H1 (cell line): ENCODE results near the gene RAB2B.

ENCODE experiments used
- EP300 ChIP-seq, 2 experiments: IDR thresholded peaks; 1 replicate in 1 of 2; 2 replicates in 1 of 2; pipeline ENCODE4 v1.6.1; 2011 to 2012; ENCODE audit warnings: low read depth in 2 of 2, low read length in 2 of 2, mild to moderate bottlenecking in 2 of 2, borderline replicate concordance in 1 of 2, inconsistent platforms in 1 of 2, moderate library complexity in 1 of 2
- GABPA ChIP-seq: IDR thresholded peaks from 2 replicates; pipeline ENCODE4 v1.6.1; 2011; ENCODE audit warnings: mild to moderate bottlenecking, low read length, moderate library complexity, borderline replicate concordance; ENCODE audit not compliant: insufficient read depth
- KDM4A ChIP-seq: IDR thresholded peaks from one replicate; pipeline ENCODE4 v1.7.1; 2012; ENCODE audit warnings: low read depth, mild to moderate bottlenecking, moderate library complexity, low read length, inconsistent platforms; ENCODE audit not compliant: severe bottlenecking
- MAX ChIP-seq: IDR thresholded peaks from 2 replicates; pipeline ENCODE4 v1.6.1; 2012; ENCODE audit warnings: inconsistent platforms
- POLR2A ChIP-seq, 2 experiments: IDR thresholded peaks; 1 replicate in 1 of 2; 2 replicates in 1 of 2; pipeline ENCODE4 v1.6.1; 2011; ENCODE audit warnings: low read depth in 2 of 2, low read length in 2 of 2, mild to moderate bottlenecking in 2 of 2; ENCODE audit errors: control extremely low read depth in 1 of 2
- POLR2AphosphoS5 ChIP-seq: IDR thresholded peaks from 2 replicates; pipeline ENCODE4 v1.6.1; 2011; ENCODE audit warnings: low read depth, low read length
- RAD21 ChIP-seq, 2 experiments: IDR thresholded peaks in 1 of 2; conservative IDR thresholded peaks in 1 of 2; 2 replicates each; pipeline ENCODE4 v1.6.1; 2011; ENCODE audit warnings: low read depth in 2 of 2, low read length in 2 of 2, improper control_type of control experiment in 1 of 2, inconsistent platforms in 1 of 2, mild to moderate bottlenecking in 1 of 2, moderate library complexity in 1 of 2
- RNF2 ChIP-seq: fragments of 200-900, 300-1000 bp; sonication (generic); IDR thresholded peaks from 2 replicates; pipeline ENCODE4 v1.7.1; 2016; ENCODE audit warnings: borderline replicate concordance, low read depth, mild to moderate bottlenecking, antibody characterized with exemption, low read length; ENCODE audit not compliant: poor library complexity, severe bottlenecking; ENCODE audit errors: missing control alignments
- RXRA ChIP-seq: IDR thresholded peaks from 2 replicates; pipeline ENCODE4 v1.6.1; 2011; ENCODE audit warnings: low read depth, mild to moderate bottlenecking, low read length, moderate library complexity; ENCODE audit not compliant: insufficient read depth
- SP1 ChIP-seq: IDR thresholded peaks from 2 replicates; pipeline ENCODE4 v1.6.1; 2011; ENCODE audit warnings: low read depth, low read length
- TAF7 ChIP-seq: optimal IDR thresholded peaks from 2 replicates; pipeline ENCODE3; 2011; ENCODE audit warnings: low read depth, mild to moderate bottlenecking, inconsistent platforms, low read length, moderate library complexity, borderline replicate concordance
- YY1 ChIP-seq: IDR thresholded peaks from 2 replicates; pipeline ENCODE4 v1.6.1; 2011; ENCODE audit warnings: low read depth, mild to moderate bottlenecking, low read length
- TF ChIP-seq, protein P1 (sequence below), 3 experiments: IDR thresholded peaks; 1 replicate in 2 of 3; 2 replicates in 1 of 3; pipeline versions ENCODE4 v1.5.1 to v1.6.1; 2011; ENCODE audit warnings: low read length in 3 of 3, mild to moderate bottlenecking in 3 of 3, inconsistent platforms in 2 of 3, low read depth in 1 of 3, moderate library complexity in 1 of 3; ENCODE audit not compliant: insufficient read depth in 1 of 3; ENCODE audit errors: control extremely low read depth in 1 of 3

DNA sequence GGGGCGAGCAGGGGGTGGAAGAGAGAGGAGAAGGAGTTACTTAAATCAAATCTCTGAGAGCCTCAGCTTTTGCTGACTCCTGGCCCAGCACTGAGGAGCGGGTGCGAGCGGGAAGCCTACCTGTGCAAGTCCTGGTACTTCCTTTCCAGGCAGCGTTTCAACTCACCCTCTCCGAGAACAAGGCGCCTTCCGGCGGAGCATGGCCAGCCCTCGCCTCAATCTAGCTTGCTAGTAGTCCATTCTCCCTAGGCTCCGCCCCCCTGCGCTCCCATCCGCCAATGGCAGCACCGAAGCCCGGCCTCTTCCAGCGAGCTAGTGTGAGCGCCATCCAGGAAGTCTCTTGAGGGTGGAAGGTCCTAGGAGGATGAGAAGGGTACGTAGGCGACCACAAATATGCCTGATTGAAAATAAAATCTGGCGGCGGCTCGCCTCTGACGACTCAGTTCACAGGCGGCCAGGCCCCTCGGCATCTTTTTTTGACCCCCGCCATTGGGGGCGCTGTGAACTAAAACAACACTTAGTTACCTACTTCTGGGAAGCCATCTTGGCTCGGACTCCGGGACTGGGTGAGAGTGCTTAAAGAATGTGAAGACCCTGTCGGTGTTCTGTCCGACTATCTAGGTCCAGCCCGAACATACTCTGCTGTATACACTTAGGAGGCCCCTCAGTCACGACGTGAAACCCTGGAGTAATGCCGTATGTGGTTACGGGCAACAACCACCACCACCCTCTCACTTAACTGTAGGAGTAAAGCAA lies 20.7 kb downstream of the RAB2B start, which contains the start of gene CHD8:
- TF ChIP-seq POLR2A (IDR thresholded peaks at IDR 0.05; ENCODE audit: control extremely low read depth in 1 of 2, low read depth in 2 of 2, low read length in 2 of 2) (peak; percentile 79 to 99), GABPA (no peak), EP300 (IDR thresholded peaks at IDR 0.05; ENCODE audit: borderline replicate concordance in 1 of 2, low read depth in 2 of 2, low read length in 2 of 2) (no peak), YY1 (peak; percentile 97), TAF7 (peak; percentile 87), RXRA (no peak), RAD21 (IDR thresholded peaks at IDR 0.05 in 1 of 2, conservative IDR thresholded peaks at IDR 0.05 in 1 of 2; ENCODE audit: low read depth in 2 of 2, low read length in 2 of 2) (peak; percentile 44 to 52), POLR2AphosphoS5 (peak; percentile 95), KDM4A (peak; percentile 4), SP1 (peak; percentile 90; the same call in 1 of the 2 replicates), MAX (peak; percentile 66), RNF2 (no peak)
- TF ChIP-seq, protein P1, sequence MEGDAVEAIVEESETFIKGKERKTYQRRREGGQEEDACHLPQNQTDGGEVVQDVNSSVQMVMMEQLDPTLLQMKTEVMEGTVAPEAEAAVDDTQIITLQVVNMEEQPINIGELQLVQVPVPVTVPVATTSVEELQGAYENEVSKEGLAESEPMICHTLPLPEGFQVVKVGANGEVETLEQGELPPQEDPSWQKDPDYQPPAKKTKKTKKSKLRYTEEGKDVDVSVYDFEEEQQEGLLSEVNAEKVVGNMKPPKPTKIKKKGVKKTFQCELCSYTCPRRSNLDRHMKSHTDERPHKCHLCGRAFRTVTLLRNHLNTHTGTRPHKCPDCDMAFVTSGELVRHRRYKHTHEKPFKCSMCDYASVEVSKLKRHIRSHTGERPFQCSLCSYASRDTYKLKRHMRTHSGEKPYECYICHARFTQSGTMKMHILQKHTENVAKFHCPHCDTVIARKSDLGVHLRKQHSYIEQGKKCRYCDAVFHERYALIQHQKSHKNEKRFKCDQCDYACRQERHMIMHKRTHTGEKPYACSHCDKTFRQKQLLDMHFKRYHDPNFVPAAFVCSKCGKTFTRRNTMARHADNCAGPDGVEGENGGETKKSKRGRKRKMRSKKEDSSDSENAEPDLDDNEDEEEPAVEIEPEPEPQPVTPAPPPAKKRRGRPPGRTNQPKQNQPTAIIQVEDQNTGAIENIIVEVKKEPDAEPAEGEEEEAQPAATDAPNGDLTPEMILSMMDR (IDR thresholded peaks at IDR 0.05; ENCODE audit: control extremely low read depth in 1 of 3, insufficient read depth in 1 of 3, low read depth in 1 of 3, low read length in 3 of 3) = peak; percentile 46 to 74 (median 67)
